Panc1 (cell line): ENCODE results near the gene SIL1. TPM values are rescaled to one million over a fixed set of nuclear protein-coding genes. Genes with fewer than 3 reads are reported as not detected.

Source experiments
- ATAC-seq: fragments of 200-7000 bp; cut with Tn5 transposase; 2 replicates; pipeline ENCODE4 v1.9.1; 2020; ENCODE audit warnings: mild to moderate bottlenecking, moderate library complexity
- BruUV-seq: library from RNA; stranded (reverse); fragments of 400-500 nt; replicated peaks from 2 replicates; lab custom pipeline; 2021; lab: Mats Ljungman, UMichigan
- CTCF ChIA-PET: fragments of 300-600 bp; sonication (Branson Sonifier 250); formaldehyde crosslinking; loops from one replicate; lab custom pipeline; 2022; ENCODE audit warnings: antibody characterized with exemption; lab: Charles Lee
- POLR2A ChIA-PET: fragments of 300-600 bp; sonication (Branson Sonifier 250); formaldehyde crosslinking; loops from one replicate; lab custom pipeline; 2022; ENCODE audit warnings: antibody characterized with exemption; lab: Charles Lee
- DNase-seq: peaks from one replicate; pipeline ENCODE4 v3.0.0-alpha.2; 2010; ENCODE audit warnings: low read depth, low spot score
- H3K27ac ChIP-seq: 2 replicates; pipeline ENCODE4 v1.5.1; 2011; ENCODE audit warnings: mild to moderate bottlenecking, low read length, inconsistent platforms
- H3K27me3 ChIP-seq: fragments of 200-500 bp; sonication (Bioruptor generic); 2 replicates; pipeline ENCODE4 v1.6.0; 2014; ENCODE audit warnings: low read length, inconsistent platforms; ENCODE audit not compliant: control insufficient read depth, insufficient read depth
- H3K36me3 ChIP-seq: fragments of 200-500 bp; sonication (Bioruptor generic); 2 replicates; pipeline ENCODE4 v1.5.1; 2014; ENCODE audit warnings: inconsistent platforms, mild to moderate bottlenecking, low read length, moderate library complexity; ENCODE audit not compliant: control insufficient read depth, insufficient read depth
- H3K4me1 ChIP-seq: 2 replicates; pipeline ENCODE4 v1.5.1; 2011; ENCODE audit warnings: inconsistent platforms, mild to moderate bottlenecking, low read length, moderate library complexity; ENCODE audit not compliant: control insufficient read depth, insufficient read depth
- H3K4me3 ChIP-seq, 2 experiments: 2 replicates each; pipeline ENCODE4 v1.5.1; 2011 to 2012; ENCODE audit warnings: low read depth in 2 of 2, low read length in 2 of 2, mild to moderate bottlenecking in 2 of 2, inconsistent platforms in 1 of 2, moderate library complexity in 1 of 2
- H3K9me3 ChIP-seq: fragments of 200-500 bp; sonication (Bioruptor generic); 2 replicates; pipeline ENCODE4 v1.5.1; 2014; ENCODE audit warnings: low read depth, mild to moderate bottlenecking, inconsistent platforms, low read length, moderate library complexity; ENCODE audit not compliant: control insufficient read depth, insufficient read depth
- POLR2AphosphoS5 ChIP-seq: IDR thresholded peaks from 2 replicates; pipeline ENCODE4 v1.6.1; 2012; ENCODE audit warnings: mild to moderate bottlenecking, low read depth, low read length, moderate library complexity
- REST ChIP-seq, 2 experiments: IDR thresholded peaks; 2 replicates each; pipeline ENCODE4 v1.6.1; 2011 to 2012; ENCODE audit warnings: low read depth in 2 of 2, control low read depth in 1 of 2, low read length in 1 of 2, mild to moderate bottlenecking in 1 of 2, moderate library complexity in 1 of 2; ENCODE audit not compliant: insufficient read depth in 1 of 2
- SIN3A ChIP-seq: IDR thresholded peaks from 2 replicates; pipeline ENCODE4 v1.6.1; 2012; ENCODE audit warnings: low read depth, mild to moderate bottlenecking, low read length, moderate library complexity, borderline replicate concordance; ENCODE audit not compliant: insufficient read depth
- TCF7L2 ChIP-seq: IDR thresholded peaks from 2 replicates; pipeline ENCODE4 v1.6.1; 2011; ENCODE audit warnings: mild to moderate bottlenecking, low read depth, low read length, inconsistent platforms
- in situ Hi-C: cut with HindIII; loops from 2 replicates; pipeline ENCODE4 v1.10.0; 2016; ENCODE audit warnings: low sequenced_read_pairs, low pct_unique_long_range_greater_than_20kb
- intact Hi-C: fragments of 100-400 bp; cut with micrococcal nuclease; formaldehyde crosslinking; loops from one replicate; pipeline ENCODE4 v1.10.0; 2022; ENCODE audit not compliant: unreplicated experiment
- total RNA-seq: library from RNA; stranded (reverse); gene quantifications from one replicate; pipeline ENCODE4 v1.2.1, GENCODE V29; 2021; ENCODE audit not compliant: unreplicated experiment
- TF ChIP-seq, protein P1 (sequence below): fragments of 450-650 bp; IDR thresholded peaks from 2 replicates; pipeline ENCODE4 v1.5.1; 2017; ENCODE audit warnings: mild to moderate bottlenecking

Gene SIL1
- total RNA-seq, 1 experiment from 2014 or later: 35.4 TPM

- in situ Hi-C loops (no loop called here), intact Hi-C loops (no loop called here)
- no peaks in the 10 kb centered on the region for H3K36me3 ChIP-seq
- no peaks in the 10 kb centered on the region for H3K9me3 ChIP-seq
- H3K4me3 ChIP-seq: no peak overlapping the region
- ATAC-seq (no peak), DNase-seq (no peak)
- POLR2A ChIA-PET: no interaction called here
- BruUV-seq: no TSS peak
- TF ChIP-seq POLR2AphosphoS5: no peak
- TF ChIP-seq TCF7L2: no peak
- TF ChIP-seq, protein P1, sequence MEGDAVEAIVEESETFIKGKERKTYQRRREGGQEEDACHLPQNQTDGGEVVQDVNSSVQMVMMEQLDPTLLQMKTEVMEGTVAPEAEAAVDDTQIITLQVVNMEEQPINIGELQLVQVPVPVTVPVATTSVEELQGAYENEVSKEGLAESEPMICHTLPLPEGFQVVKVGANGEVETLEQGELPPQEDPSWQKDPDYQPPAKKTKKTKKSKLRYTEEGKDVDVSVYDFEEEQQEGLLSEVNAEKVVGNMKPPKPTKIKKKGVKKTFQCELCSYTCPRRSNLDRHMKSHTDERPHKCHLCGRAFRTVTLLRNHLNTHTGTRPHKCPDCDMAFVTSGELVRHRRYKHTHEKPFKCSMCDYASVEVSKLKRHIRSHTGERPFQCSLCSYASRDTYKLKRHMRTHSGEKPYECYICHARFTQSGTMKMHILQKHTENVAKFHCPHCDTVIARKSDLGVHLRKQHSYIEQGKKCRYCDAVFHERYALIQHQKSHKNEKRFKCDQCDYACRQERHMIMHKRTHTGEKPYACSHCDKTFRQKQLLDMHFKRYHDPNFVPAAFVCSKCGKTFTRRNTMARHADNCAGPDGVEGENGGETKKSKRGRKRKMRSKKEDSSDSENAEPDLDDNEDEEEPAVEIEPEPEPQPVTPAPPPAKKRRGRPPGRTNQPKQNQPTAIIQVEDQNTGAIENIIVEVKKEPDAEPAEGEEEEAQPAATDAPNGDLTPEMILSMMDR: no peak
- no peak for TF ChIP-seq REST (IDR thresholded peaks at IDR 0.05; ENCODE audit: insufficient read depth in 1 of 2, low read depth in 2 of 2, low read length in 1 of 2)
- no peak for TF ChIP-seq SIN3A
- no peak overlapping the region for H3K27ac ChIP-seq
- H3K4me1 ChIP-seq: no peaks in the 10 kb centered on the region
- H3K27me3 ChIP-seq: no peaks in the 10 kb centered on the region
- CTCF ChIA-PET: no interaction called here
These were observed 256.1 kb downstream of the SIL1 start for GRCh38 chr5:138942066-138942465.

DNA sequence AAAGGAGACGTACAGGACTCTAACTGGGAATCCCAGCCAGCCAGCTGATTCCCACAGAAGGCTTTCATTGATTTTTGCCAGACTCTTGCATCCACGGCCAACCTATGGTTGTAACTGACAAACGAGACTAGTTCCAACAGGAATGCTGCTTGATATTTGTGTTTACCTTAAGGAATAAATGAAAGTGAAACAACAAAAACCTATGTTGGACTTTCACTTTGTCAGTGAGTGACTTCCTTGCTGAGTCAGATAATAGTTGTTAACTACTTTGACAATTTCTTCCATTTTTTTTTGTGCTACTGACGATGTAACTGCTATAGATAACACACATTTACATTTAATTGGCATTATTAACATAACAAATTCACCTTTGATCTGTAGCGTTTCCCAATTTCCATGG lies 259.6 kb downstream of the SIL1 start:
- in situ Hi-C loops (no loop called here), intact Hi-C loops (loop anchor here (10.0 kb wide), 1 partner anchor 326 kb away; no protein-coding TSS in a partner anchor)

More for the DNA sequence above, 259.6 kb downstream of the SIL1 start:
- TF ChIP-seq REST (IDR thresholded peaks at IDR 0.05; ENCODE audit: insufficient read depth in 1 of 2, low read depth in 2 of 2, low read length in 1 of 2) (no peak), SIN3A (no peak), TCF7L2 (no peak), POLR2AphosphoS5 (no peak)
- TF ChIP-seq, protein P1: no peak
- Histone ChIP-seq H3K4me1 (no peaks in the 10 kb centered on the region), H3K9me3 (no peaks in the 10 kb centered on the region), H3K27me3 (no peaks in the 10 kb centered on the region), H3K36me3 (no peaks in the 10 kb centered on the region), H3K27ac (no peak overlapping the region), H3K4me3 (no peak overlapping the region)
- ChIA-PET CTCF (no interaction called here), POLR2A (no interaction called here)
- BruUV-seq: no TSS peak
- no peak for ATAC-seq
- DNase-seq: no peak
